ENCODE results near the gene LIPC. TPM values are rescaled to one million over a fixed set of nuclear protein-coding genes. Genes with fewer than 3 reads are reported as not detected.

Gene LIPC
- total and polyA plus RNA-seq, 2 donors (not counting 3 experiments of a cell fraction or from before 2014, with no cell fraction given) = not detected

DNA sequence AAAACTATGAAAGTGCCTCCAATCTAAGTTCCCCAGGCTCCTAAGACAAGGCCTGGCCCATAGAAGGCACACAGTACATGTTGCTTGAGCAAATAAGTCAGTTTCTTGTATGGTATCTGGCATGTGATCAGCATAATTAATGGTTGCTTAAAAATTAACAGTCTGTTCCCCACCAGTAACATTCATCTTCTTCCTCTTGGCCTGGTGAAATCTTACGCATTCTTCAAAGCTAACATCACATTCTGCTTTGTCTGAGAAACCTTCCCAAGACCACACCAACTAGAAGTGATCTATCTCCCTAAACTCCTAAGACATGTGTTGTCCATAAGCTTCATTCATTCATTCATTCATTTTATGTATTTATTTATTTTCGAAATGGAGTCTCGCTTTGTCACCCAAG is 48.1 kb downstream of the LIPC start:
- no peaks in the 10 kb centered on the region for H3K79me2 ChIP-seq (ENCODE audit: control insufficient read depth, insufficient read depth, low read length)
- intact Hi-C loops (cut with micrococcal nuclease) (no loop called here), dilution Hi-C loops (cut with MboI; ENCODE audit: extremely low pct_ligation_motif_present, low sequenced_read_pairs) (no loop called here)
- no peak for FAIRE-seq
- no peak overlapping the region for H3K27ac ChIP-seq (ENCODE audit: insufficient read depth, low read depth, low read length)
- no peaks in the 10 kb centered on the region for H4K20me1 ChIP-seq (replicated peaks; ENCODE audit: control insufficient read depth, extremely low read depth, insufficient read depth, low read length)
- POLR2A ChIA-PET = no interaction called here
- H3K36me3 ChIP-seq (ENCODE audit: control insufficient read depth in 2 of 2, extremely low read depth in 1 of 2, insufficient read depth in 2 of 2, low read length in 2 of 2) = no peaks in the 10 kb centered on the region
- no peaks in the 10 kb centered on the region for H3K27me3 ChIP-seq (ENCODE audit: control insufficient read depth in 2 of 2, insufficient read depth in 2 of 2, low read length in 2 of 2)
- H3K9me3 ChIP-seq (replicated peaks; ENCODE audit: control insufficient read depth, insufficient read depth, low read length) = no peaks in the 10 kb centered on the region
- H3K4me3 ChIP-seq (replicated peaks in 1 of 3; ENCODE audit: insufficient read depth in 1 of 3, low read depth in 1 of 3, low read length in 3 of 3) = no peak overlapping the region
- no peak for DNase-seq (ENCODE audit: low read depth, low spot score)
- CTCF ChIA-PET = interaction anchor here (1.1 kb wide), 1 partner anchor 18 kb away, joined by 3 read pairs; no protein-coding TSS in a partner anchor
- H3K4me2 ChIP-seq (ENCODE audit: insufficient read depth, low read length) = no peak overlapping the region
- H3K4me1 ChIP-seq (ENCODE audit: control insufficient read depth, extremely low read depth, insufficient read depth, low read length) = peaks cover 13% of the 10 kb centered on the region
- H3K9me1 ChIP-seq (replicated peaks; ENCODE audit: control insufficient read depth, extremely low read depth, insufficient read depth, low read length) = no peaks in the 10 kb centered on the region
- no TSS peak for BruUV-seq (replicated peaks)
- no peak overlapping the region for H3K9ac ChIP-seq (replicated peaks; ENCODE audit: extremely low read depth, insufficient read depth, low read length)
- TF ChIP-seq MAX (IDR thresholded peaks at IDR 0.05; ENCODE audit: insufficient read depth, insufficient read length) (no peak), JUN (IDR thresholded peaks at IDR 0.05; ENCODE audit: borderline replicate concordance, insufficient read depth, insufficient read length, low read depth) (no peak), EZH2 (IDR thresholded peaks at IDR 0.05; ENCODE audit: borderline replicate concordance, low read depth, low read length, severe bottlenecking) (no peak), MYC (IDR thresholded peaks at IDR 0.05; ENCODE audit: low read depth, low read length) (no peak), CTCF (IDR thresholded peaks at IDR 0.05; ENCODE audit: extremely low read depth in 1 of 2, insufficient read depth in 1 of 2, low read depth in 1 of 2, low read length in 2 of 2) (no peak), FOS (IDR thresholded peaks at IDR 0.05; ENCODE audit: borderline replicate concordance, insufficient read depth, low read length) (no peak), GATA2 (IDR thresholded peaks at IDR 0.05; ENCODE audit: insufficient read depth, insufficient read length, low read depth, low read length) (no peak), POLR2AphosphoS5 (IDR thresholded peaks at IDR 0.05; ENCODE audit: insufficient read depth, low read depth, low read length) (no peak)
- no peak overlapping the region for H2AFZ ChIP-seq (ENCODE audit: low read depth, low read length)

All from endothelial cell of umbilical vein (primary cell).